Endodermal cell (in vitro differentiated cells): ENCODE results near the gene PDHA1. TPM values are rescaled to one million over a fixed set of nuclear protein-coding genes. Genes with fewer than 3 reads are reported as not detected.

Experiments
- DNase-seq: peaks from one replicate; pipeline ENCODE4 v3.0.0-alpha.2; 2017
- H3K27ac ChIP-seq: 2 replicates; pipeline ENCODE4 v1.5.1; 2013; ENCODE audit warnings: mild to moderate bottlenecking, low read depth, low read length, moderate library complexity
- H3K27me3 ChIP-seq: 2 replicates; pipeline ENCODE4 v1.6.1; 2013; ENCODE audit warnings: mild to moderate bottlenecking, low read length, moderate library complexity; ENCODE audit not compliant: insufficient read depth, control insufficient read depth, poor library complexity, severe bottlenecking
- H3K36me3 ChIP-seq: 2 replicates; pipeline ENCODE4 v1.7.0; 2013; ENCODE audit warnings: mild to moderate bottlenecking, low read length, moderate library complexity; ENCODE audit not compliant: control insufficient read depth, insufficient read depth
- H3K4me1 ChIP-seq: one replicate; pipeline ENCODE4 v1.7.0; 2013; ENCODE audit warnings: low read length; ENCODE audit not compliant: control insufficient read depth, insufficient read depth
- H3K4me3 ChIP-seq: 2 replicates; pipeline ENCODE4 v1.5.1; 2013; ENCODE audit warnings: mild to moderate bottlenecking, low read length, moderate library complexity
- H3K9ac ChIP-seq: 2 replicates; pipeline ENCODE4 v1.6.1; 2013; ENCODE audit warnings: mild to moderate bottlenecking, low read length, moderate library complexity; ENCODE audit not compliant: poor library complexity, severe bottlenecking; ENCODE audit errors: extremely low read depth
- H3K9me3 ChIP-seq: 2 replicates; pipeline ENCODE4 v1.6.1; 2013; ENCODE audit warnings: mild to moderate bottlenecking, low read length, moderate library complexity; ENCODE audit not compliant: control insufficient read depth
- H3K27ac Mint-ChIP-seq: 2 replicates; pipeline ENCODE4 v1.8.0; 2020; ENCODE audit warnings: mixed read lengths
- H3K27me3 Mint-ChIP-seq: 2 replicates; pipeline ENCODE4 v1.8.0; 2021; ENCODE audit warnings: mild to moderate bottlenecking, mixed read lengths; ENCODE audit not compliant: insufficient read depth
- H3K36me3 Mint-ChIP-seq: 2 replicates; pipeline ENCODE4 v1.8.0; 2020; ENCODE audit warnings: low read depth, mixed read lengths
- H3K4me1 Mint-ChIP-seq: 2 replicates; pipeline ENCODE4 v1.8.0; 2020; ENCODE audit warnings: mixed read lengths
- H3K4me3 Mint-ChIP-seq: 2 replicates; pipeline ENCODE4 v1.8.0; 2020; ENCODE audit warnings: mild to moderate bottlenecking, moderate library complexity, mixed read lengths
- H3K9me3 Mint-ChIP-seq: 2 replicates; pipeline ENCODE4 v1.8.0; 2020; ENCODE audit warnings: mild to moderate bottlenecking, mixed read lengths
- CTCF ChIP-seq: fragments of 200-600 bp; sonication (generic); conservative IDR thresholded peaks from 2 replicates; pipeline ENCODE4 v1.5.0; 2021; ENCODE audit warnings: antibody characterized with exemption, mild to moderate bottlenecking
- WGBS, 2 experiments: methylation state at CpG; one replicate each; pipeline versions ENCODE4 v1.1.5 to v1.1.7; 2013; ENCODE audit warnings: missing lambda C conversion rate in 2 of 2, mixed read lengths in 1 of 2; ENCODE audit not compliant: insufficient coverage in 1 of 2, insufficient read length in 1 of 2; 5-methylcytosine and 5-hydroxymethylcytosine counted together
- total RNA-seq, 2 donors: library from RNA; stranded (reverse); fragmentation: NEBNext Ultra II Directional in 1 of 2; extraction: Animal tissue kit (Norgen Biotek cat#: 25700) in 1 of 2; gene quantifications; 2 replicates in 1 of 2; 3 replicates in 1 of 2; pipeline ENCODE4 v1.2.1, GENCODE V29; 2021

PDHA1 gene
- total RNA-seq, 2 donors from 2014 or later: 341 to 362 TPM

DNA sequence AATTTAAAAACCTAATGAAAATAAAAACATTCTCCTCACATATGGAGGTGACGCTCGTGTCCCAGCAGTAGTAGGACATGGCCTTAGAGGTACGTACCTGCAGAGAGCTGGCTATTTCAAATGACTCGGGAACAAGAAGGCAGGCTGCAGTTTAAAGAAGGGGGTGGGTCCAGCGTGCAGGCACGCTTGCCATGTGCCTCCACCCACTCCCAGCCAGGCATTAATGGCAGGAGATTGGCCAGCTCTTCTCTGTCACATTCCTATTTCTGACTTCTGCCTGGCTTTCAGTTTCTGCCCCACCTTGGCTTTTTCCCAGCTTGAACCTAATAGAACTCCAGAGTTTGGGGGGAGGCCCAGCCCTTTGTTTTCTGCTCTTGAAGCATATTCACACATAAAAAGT is 17.2 kb downstream of the PDHA1 start:
- Histone ChIP-seq H3K27me3 (no peaks in the 10 kb centered on the region), H3K27ac (no peak overlapping the region), H3K9me3 (no peaks in the 10 kb centered on the region), H3K36me3 (peaks cover 45% of the 10 kb centered on the region), H3K4me1 (no peaks in the 10 kb centered on the region), H3K4me3 (no peak overlapping the region), H3K9ac (no peak overlapping the region)
- H3K4me3 Mint-ChIP-seq: no peak overlapping the region
- 90 to 100% methylated on average over 1 to 6 of the region's 6 CpGs for WGBS, 2 experiments
- H3K27me3 Mint-ChIP-seq: no peaks in the 10 kb centered on the region
- H3K9me3 Mint-ChIP-seq: peaks cover 59% of the 10 kb centered on the region
- peaks cover 63% of the 10 kb centered on the region for H3K36me3 Mint-ChIP-seq
- TF ChIP-seq CTCF: no peak
- H3K4me1 Mint-ChIP-seq: no peaks in the 10 kb centered on the region
- DNase-seq: no peak
- no peak overlapping the region for H3K27ac Mint-ChIP-seq

DNA sequence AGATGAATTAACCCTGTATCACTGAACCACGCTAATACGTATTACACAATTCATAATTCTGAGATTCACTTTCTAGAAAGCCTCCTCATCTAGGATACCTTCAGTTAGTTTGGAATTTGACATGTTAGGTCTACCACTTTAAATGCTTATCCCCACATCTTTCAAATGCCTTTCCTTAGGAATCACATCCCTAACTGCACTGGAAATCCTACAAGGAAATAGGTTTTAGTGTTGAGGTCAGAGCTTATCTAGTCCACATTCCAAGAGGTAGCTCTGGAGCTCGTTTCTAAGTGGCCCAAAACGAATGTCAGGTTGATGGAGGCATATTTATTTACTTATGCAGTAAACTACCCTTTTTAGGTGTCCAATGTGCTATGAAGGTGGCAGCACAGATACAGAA is 18.0 kb downstream of the PDHA1 start:
- no peak overlapping the region for H3K27ac Mint-ChIP-seq
- 96% methylated on average over 3 of the region's 4 CpGs; no CpG with 5 or more reads in 1 of the 2 experiments for WGBS, 2 experiments

GRCh38 chrX:19368576-19368975 is 24.8 kb downstream of the PDHA1 start:
- Mint-ChIP-seq H3K4me3 (no peak overlapping the region), H3K27me3 (peaks cover 3% of the 10 kb centered on the region), H3K9me3 (peaks cover 57% of the 10 kb centered on the region), H3K27ac (no peak overlapping the region), H3K36me3 (peaks cover 21% of the 10 kb centered on the region), H3K4me1 (no peaks in the 10 kb centered on the region)
- Histone ChIP-seq H3K4me3 (no peak overlapping the region), H3K4me1 (no peaks in the 10 kb centered on the region), H3K27ac (no peak overlapping the region), H3K9me3 (no peaks in the 10 kb centered on the region), H3K9ac (no peak overlapping the region), H3K36me3 (no peaks in the 10 kb centered on the region), H3K27me3 (no peaks in the 10 kb centered on the region)
- no peak for TF ChIP-seq CTCF
- no peak for DNase-seq
- WGBS, 2 experiments: 96 to 100% methylated on average over 2 to 5 of the region's 6 CpGs

More for the DNA sequence above, 18.0 kb downstream of the PDHA1 start:
- no peak overlapping the region for H3K9ac ChIP-seq
- Mint-ChIP-seq H3K27me3 (no peaks in the 10 kb centered on the region), H3K4me3 (no peak overlapping the region), H3K9me3 (peaks cover 51% of the 10 kb centered on the region), H3K36me3 (peaks cover 61% of the 10 kb centered on the region), H3K4me1 (no peaks in the 10 kb centered on the region)
- TF ChIP-seq CTCF: no peak
- H3K4me1 ChIP-seq: no peaks in the 10 kb centered on the region
- no peaks in the 10 kb centered on the region for H3K9me3 ChIP-seq
- no peaks in the 10 kb centered on the region for H3K27me3 ChIP-seq
- no peak overlapping the region for H3K27ac ChIP-seq
- no peak overlapping the region for H3K4me3 ChIP-seq
- no peak for DNase-seq
- H3K36me3 ChIP-seq: peaks cover 41% of the 10 kb centered on the region
